MCF 10A (cell line): ENCODE results near the gene ADAMTS13. TPM values are rescaled to one million over a fixed set of nuclear protein-coding genes. Genes with fewer than 3 reads are reported as not detected.

Experiments
- BruUV-seq: library from RNA; stranded (reverse); fragments of 400-500 nt; replicated peaks from 2 replicates; lab custom pipeline; 2021; lab: Mats Ljungman, UMichigan
- CTCF ChIA-PET: fragments of 300-600 bp; sonication (Branson Sonifier 250); formaldehyde crosslinking; extraction: SDS; loops from one replicate; lab custom pipeline; 2021; ENCODE audit warnings: antibody characterized with exemption, inconsistent platforms; lab: Yijun Ruan, JAX
- POLR2A ChIA-PET: fragments of 300-600, 350-650 bp; sonication (Branson Sonifier 250); formaldehyde crosslinking; extraction: SDS; loops from one replicate; lab custom pipeline; 2020; ENCODE audit warnings: antibody characterized with exemption, inconsistent platforms; lab: Yijun Ruan, JAX
- DNase-seq: peaks from one replicate; pipeline ENCODE4 v3.0.0-alpha.2; 2018; ENCODE audit not compliant: unreplicated experiment
- H3K27ac Mint-ChIP-seq: one replicate; pipeline ENCODE4 v1.8.0; 2022; ENCODE audit warnings: mild to moderate bottlenecking, low read depth, mixed read lengths; ENCODE audit not compliant: unreplicated experiment
- H3K27me3 Mint-ChIP-seq: one replicate; pipeline ENCODE4 v1.8.0; 2022; ENCODE audit warnings: mixed read lengths; ENCODE audit not compliant: insufficient read depth, unreplicated experiment
- H3K36me3 Mint-ChIP-seq: one replicate; pipeline ENCODE4 v1.8.0; 2022; ENCODE audit warnings: mild to moderate bottlenecking, moderate library complexity, mixed read lengths; ENCODE audit not compliant: insufficient read depth, unreplicated experiment
- H3K4me1 Mint-ChIP-seq: one replicate; pipeline ENCODE4 v1.8.0; 2022; ENCODE audit warnings: mixed read lengths; ENCODE audit not compliant: insufficient read depth, unreplicated experiment
- H3K4me3 Mint-ChIP-seq: one replicate; pipeline ENCODE4 v1.8.0; 2022; ENCODE audit warnings: mild to moderate bottlenecking, moderate library complexity, mixed read lengths; ENCODE audit not compliant: unreplicated experiment
- H3K9me3 Mint-ChIP-seq: one replicate; pipeline ENCODE4 v1.8.0; 2022; ENCODE audit warnings: mixed read lengths; ENCODE audit not compliant: unreplicated experiment
- intact Hi-C: fragments of 100-400 bp; cut with micrococcal nuclease; formaldehyde crosslinking; loops from 2 replicates; pipeline ENCODE4 v1.14.1; 2022
- total RNA-seq: library from RNA; stranded (reverse); gene quantifications from 2 replicates; pipeline ENCODE4 v1.2.3, GENCODE V29; 2022
- TF ChIP-seq, protein P1 (sequence below): fragments of 200-600 bp; IDR thresholded peaks from one replicate; pipeline ENCODE4 v1.8.0; 2022; ENCODE audit warnings: antibody characterized with exemption, mild to moderate bottlenecking; ENCODE audit not compliant: unreplicated experiment

ADAMTS13 gene
- total RNA-seq, 1 experiment from 2014 or later, result 4.1 TPM

DNA sequence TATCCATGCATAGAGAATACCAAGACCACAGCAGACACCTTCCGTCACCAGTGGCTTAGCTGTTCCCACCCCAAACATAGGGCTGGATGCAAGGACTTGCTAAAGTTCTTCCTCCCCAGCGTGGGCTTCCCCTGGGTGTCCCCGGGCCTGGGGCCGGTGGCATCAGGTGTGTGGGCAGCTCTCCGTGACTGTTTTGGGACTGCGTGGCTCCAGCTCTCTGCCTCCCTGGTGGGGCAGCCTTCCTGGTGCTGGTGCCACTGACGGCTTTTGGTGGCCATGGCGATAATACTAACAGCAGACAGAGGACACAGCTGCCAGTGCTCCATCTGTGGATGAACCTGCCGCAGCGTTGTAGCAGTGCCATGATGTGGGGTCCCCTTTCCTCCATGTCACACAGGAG, 42.5 kb downstream of the ADAMTS13 start:
- no peaks in the 10 kb centered on the region for H3K9me3 Mint-ChIP-seq
- intact Hi-C loops, result no loop called here
- no peak overlapping the region for H3K27ac Mint-ChIP-seq
- no peak overlapping the region for H3K4me3 Mint-ChIP-seq
- DNase-seq, result no peak
- ChIA-PET POLR2A (no interaction called here), CTCF (interaction anchor here (0.6 kb wide), 1 partner anchor 17 kb away, joined by 3 read pairs; no protein-coding TSS in a partner anchor)
- no peaks in the 10 kb centered on the region for H3K36me3 Mint-ChIP-seq
- H3K27me3 Mint-ChIP-seq, result no peaks in the 10 kb centered on the region
- H3K4me1 Mint-ChIP-seq, result no peaks in the 10 kb centered on the region
- no TSS peak for BruUV-seq
- TF ChIP-seq, protein P1, sequence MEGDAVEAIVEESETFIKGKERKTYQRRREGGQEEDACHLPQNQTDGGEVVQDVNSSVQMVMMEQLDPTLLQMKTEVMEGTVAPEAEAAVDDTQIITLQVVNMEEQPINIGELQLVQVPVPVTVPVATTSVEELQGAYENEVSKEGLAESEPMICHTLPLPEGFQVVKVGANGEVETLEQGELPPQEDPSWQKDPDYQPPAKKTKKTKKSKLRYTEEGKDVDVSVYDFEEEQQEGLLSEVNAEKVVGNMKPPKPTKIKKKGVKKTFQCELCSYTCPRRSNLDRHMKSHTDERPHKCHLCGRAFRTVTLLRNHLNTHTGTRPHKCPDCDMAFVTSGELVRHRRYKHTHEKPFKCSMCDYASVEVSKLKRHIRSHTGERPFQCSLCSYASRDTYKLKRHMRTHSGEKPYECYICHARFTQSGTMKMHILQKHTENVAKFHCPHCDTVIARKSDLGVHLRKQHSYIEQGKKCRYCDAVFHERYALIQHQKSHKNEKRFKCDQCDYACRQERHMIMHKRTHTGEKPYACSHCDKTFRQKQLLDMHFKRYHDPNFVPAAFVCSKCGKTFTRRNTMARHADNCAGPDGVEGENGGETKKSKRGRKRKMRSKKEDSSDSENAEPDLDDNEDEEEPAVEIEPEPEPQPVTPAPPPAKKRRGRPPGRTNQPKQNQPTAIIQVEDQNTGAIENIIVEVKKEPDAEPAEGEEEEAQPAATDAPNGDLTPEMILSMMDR, result no peak

DNA sequence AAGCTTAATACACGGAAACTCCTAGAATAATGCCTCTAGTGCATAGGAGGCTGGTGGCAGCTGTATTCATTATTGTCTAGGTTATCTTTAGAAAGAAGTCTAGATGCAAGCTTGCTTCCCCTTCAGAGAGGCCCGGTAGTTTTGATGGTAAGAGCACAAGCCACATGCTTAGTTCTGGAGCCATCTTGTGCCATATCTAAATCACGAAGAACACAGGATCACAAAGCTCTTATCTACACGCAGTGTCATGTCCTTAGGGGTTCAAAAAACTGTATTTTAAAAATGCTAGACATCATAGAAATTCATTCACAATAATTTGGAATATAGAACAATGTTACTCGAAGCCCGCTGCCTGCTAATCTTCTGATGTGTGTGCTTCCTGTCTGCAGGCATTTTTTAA, 43.8 kb downstream of the ADAMTS13 start:
- no peaks in the 10 kb centered on the region for H3K4me1 Mint-ChIP-seq
- TF ChIP-seq, protein P1, result no peak
- no peaks in the 10 kb centered on the region for H3K36me3 Mint-ChIP-seq
- ChIA-PET CTCF (no interaction called here), POLR2A (no interaction called here)
- no peaks in the 10 kb centered on the region for H3K9me3 Mint-ChIP-seq
- intact Hi-C loops, result no loop called here
- DNase-seq, result no peak
- no peak overlapping the region for H3K4me3 Mint-ChIP-seq
- no peak overlapping the region for H3K27ac Mint-ChIP-seq
- no peaks in the 10 kb centered on the region for H3K27me3 Mint-ChIP-seq
- no TSS peak for BruUV-seq

DNA sequence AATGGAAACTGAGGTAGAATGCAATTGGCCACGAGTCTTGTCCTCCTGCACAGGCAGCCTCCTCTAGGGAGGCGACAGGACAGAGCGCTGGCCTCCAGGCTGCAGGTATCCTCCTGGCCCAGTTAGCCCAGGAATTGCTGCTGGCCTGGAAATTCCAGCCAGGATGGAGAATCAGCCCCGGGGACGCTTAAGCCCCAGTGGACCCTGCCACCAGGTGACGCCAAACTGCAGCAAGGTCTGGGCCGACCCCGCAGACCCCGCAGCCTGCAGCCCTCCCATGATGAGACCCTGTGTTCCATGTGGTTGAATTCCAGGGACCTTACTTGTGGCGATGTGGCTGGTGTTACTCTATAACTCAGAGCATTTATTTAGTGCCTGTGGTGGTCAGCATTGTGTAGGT, 44.9 kb downstream of the ADAMTS13 start:
- no peaks in the 10 kb centered on the region for H3K4me1 Mint-ChIP-seq
- H3K9me3 Mint-ChIP-seq, result no peaks in the 10 kb centered on the region
- POLR2A ChIA-PET, result no interaction called here
- H3K27ac Mint-ChIP-seq, result no peak overlapping the region
- no peak for DNase-seq
- no peak overlapping the region for H3K4me3 Mint-ChIP-seq
- H3K36me3 Mint-ChIP-seq, result no peaks in the 10 kb centered on the region
- intact Hi-C loops, result no loop called here
- CTCF ChIA-PET, result no interaction called here
- no peaks in the 10 kb centered on the region for H3K27me3 Mint-ChIP-seq
- BruUV-seq, result no TSS peak
- TF ChIP-seq, protein P1, result no peak

DNA sequence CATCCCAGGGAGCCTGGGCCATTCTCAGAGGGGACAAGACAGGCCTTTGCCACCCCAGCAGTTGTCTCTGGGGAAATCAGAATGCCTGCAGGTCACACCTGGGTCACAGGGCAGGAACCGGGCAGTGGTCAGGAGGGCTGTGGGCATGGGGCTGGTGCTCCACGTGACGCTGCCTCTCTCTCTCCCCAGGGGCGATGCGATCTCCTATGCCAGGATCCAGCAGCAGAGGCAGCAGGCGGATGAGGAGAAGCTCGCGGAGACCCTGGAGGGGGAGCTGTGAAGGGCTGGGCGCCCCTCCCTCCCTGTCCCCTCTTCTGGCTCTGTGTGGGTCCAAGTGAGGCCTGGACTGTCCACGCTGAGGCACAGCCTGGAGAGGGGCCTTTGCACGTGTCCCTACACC, 46.2 kb downstream of the ADAMTS13 start:
- ChIA-PET CTCF (no interaction called here), POLR2A (no interaction called here)
- Mint-ChIP-seq H3K4me1 (no peaks in the 10 kb centered on the region), H3K4me3 (no peak overlapping the region), H3K27me3 (no peaks in the 10 kb centered on the region), H3K9me3 (no peaks in the 10 kb centered on the region), H3K36me3 (no peaks in the 10 kb centered on the region), H3K27ac (no peak overlapping the region)
- no TSS peak for BruUV-seq
- intact Hi-C loops, result no loop called here
- DNase-seq, result no peak
- TF ChIP-seq, protein P1, result no peak
